ENCODE measurements around the gene WASL.

Gene WASL

GRCh38 chr7:123650595-123650994 lies 98.2 kb downstream of the WASL start:
- no peak for TF ChIP-seq REST (IDR thresholded peaks at IDR 0.05; ENCODE audit: low read depth)
- no peak for TF ChIP-seq CEBPB (IDR thresholded peaks at IDR 0.05)
- no peak for TF ChIP-seq TAF1 (IDR thresholded peaks at IDR 0.05; ENCODE audit: low read depth)
- no peak for TF ChIP-seq CREB1 (IDR thresholded peaks at IDR 0.05; ENCODE audit: low read depth)
- TF ChIP-seq TEAD4 (IDR thresholded peaks at IDR 0.05) = no peak
- TF ChIP-seq RAD21 (IDR thresholded peaks at IDR 0.05; ENCODE audit: low read depth) = no peak

GRCh38 chr7:123649964-123650363 lies 98.8 kb downstream of the WASL start:
- TF ChIP-seq ZBTB7A (IDR thresholded peaks at IDR 0.05; ENCODE audit: low read depth) (no peak), EP300 (IDR thresholded peaks at IDR 0.05; ENCODE audit: borderline replicate concordance) (no peak), TAF1 (IDR thresholded peaks at IDR 0.05; ENCODE audit: low read depth) (no peak), FOXM1 (IDR thresholded peaks at IDR 0.05; ENCODE audit: borderline replicate concordance, low read depth) (no peak), CREB1 (IDR thresholded peaks at IDR 0.05; ENCODE audit: low read depth) (no peak), RAD21 (IDR thresholded peaks at IDR 0.05; ENCODE audit: low read depth) (no peak)

GRCh38 chr7:123647106-123647730 lies 101.6 kb downstream of the WASL start:
- TF ChIP-seq ZBTB7A (IDR thresholded peaks at IDR 0.05; ENCODE audit: low read depth) (no peak), MAX (IDR thresholded peaks at IDR 0.05) (no peak), TAF1 (IDR thresholded peaks at IDR 0.05; ENCODE audit: low read depth) (no peak), REST (IDR thresholded peaks at IDR 0.05; ENCODE audit: low read depth) (no peak), YY1 (IDR thresholded peaks at IDR 0.05; ENCODE audit: low read depth) (no peak), RAD21 (IDR thresholded peaks at IDR 0.05; ENCODE audit: low read depth) (no peak), USF1 (IDR thresholded peaks at IDR 0.05) (no peak), CEBPB (IDR thresholded peaks at IDR 0.05) (no peak), TCF12 (IDR thresholded peaks at IDR 0.05; ENCODE audit: low read depth) (no peak), EGR1 (IDR thresholded peaks at IDR 0.05) (no peak), TEAD4 (IDR thresholded peaks at IDR 0.05) (no peak), EP300 (IDR thresholded peaks at IDR 0.05; ENCODE audit: borderline replicate concordance) (no peak), CREB1 (IDR thresholded peaks at IDR 0.05; ENCODE audit: low read depth) (no peak), FOXM1 (IDR thresholded peaks at IDR 0.05; ENCODE audit: borderline replicate concordance, low read depth) (no peak), NFIC (IDR thresholded peaks at IDR 0.05) (no peak)

- TF ChIP-seq ZBTB7A (IDR thresholded peaks at IDR 0.05; ENCODE audit: low read depth) = no peak
- TF ChIP-seq RAD21 (IDR thresholded peaks at IDR 0.05; ENCODE audit: low read depth) = no peak
- TF ChIP-seq USF1 (IDR thresholded peaks at IDR 0.05) = no peak
Measured at GRCh38 chr7:123645516-123645915, 103.3 kb downstream of the WASL start.

- TF ChIP-seq CEBPB (IDR thresholded peaks at IDR 0.05) (no peak), TEAD4 (IDR thresholded peaks at IDR 0.05) (0 out of 2 replicates have a peak, but pooled peaks have one; percentile 10), USF1 (IDR thresholded peaks at IDR 0.05) (no peak), RAD21 (IDR thresholded peaks at IDR 0.05; ENCODE audit: low read depth) (no peak), FOXM1 (IDR thresholded peaks at IDR 0.05; ENCODE audit: borderline replicate concordance, low read depth) (no peak), CREB1 (IDR thresholded peaks at IDR 0.05; ENCODE audit: low read depth) (no peak), TCF12 (IDR thresholded peaks at IDR 0.05; ENCODE audit: low read depth) (no peak), NFIC (IDR thresholded peaks at IDR 0.05) (no peak), EGR1 (IDR thresholded peaks at IDR 0.05) (no peak), EP300 (IDR thresholded peaks at IDR 0.05; ENCODE audit: borderline replicate concordance) (no peak), TAF1 (IDR thresholded peaks at IDR 0.05; ENCODE audit: low read depth) (no peak), YY1 (IDR thresholded peaks at IDR 0.05; ENCODE audit: low read depth) (0 out of 2 replicates have a peak, but pooled peaks have one; percentile 32), REST (IDR thresholded peaks at IDR 0.05; ENCODE audit: low read depth) (no peak), ZBTB7A (IDR thresholded peaks at IDR 0.05; ENCODE audit: low read depth) (no peak), MAX (IDR thresholded peaks at IDR 0.05) (peak; percentile 45; the same call in 1 of the 2 replicates)
Measured at GRCh38 chr7:123643495-123644441, 105.0 kb downstream of the WASL start.
